ENCODE data around the gene ENOX2. TPM values are rescaled to one million over a fixed set of nuclear protein-coding genes. Genes with fewer than 3 reads are reported as not detected.

Gene ENOX2
- polyA plus RNA-seq, 1 donor (not counting 4 experiments of a cell fraction or from before 2014, with no cell fraction given): 24.5 TPM

- Histone ChIP-seq H3K4me2 (ENCODE audit: control insufficient read depth, extremely low read depth, insufficient read depth, low read depth, low read length) (no peak overlapping the region), H3K27ac (ENCODE audit: control insufficient read depth, insufficient read depth, low read length) (no peak overlapping the region), H3K4me3 (ENCODE audit: control insufficient read depth in 2 of 3, extremely low read depth in 1 of 3, insufficient read depth in 2 of 3, low read depth in 1 of 3, low read length in 3 of 3) (no peak overlapping the region), H3K9ac (ENCODE audit: control insufficient read depth, extremely low read depth, insufficient read depth, low read length) (no peak overlapping the region), H3K9me1 (ENCODE audit: control insufficient read depth, extremely low read depth, insufficient read depth, low read length) (no peaks in the 10 kb centered on the region), H3K27me3 (ENCODE audit: control insufficient read depth, extremely low read depth, insufficient read depth, low read length) (no peaks in the 10 kb centered on the region), H3K4me1 (ENCODE audit: control insufficient read depth, extremely low read depth, insufficient read depth, low read length) (no peaks in the 10 kb centered on the region), H3K9me3 (ENCODE audit: control insufficient read depth, low read depth, low read length) (no peaks in the 10 kb centered on the region), H2AFZ (ENCODE audit: control insufficient read depth, low read length) (no peak overlapping the region), H3K79me2 (ENCODE audit: control insufficient read depth, insufficient read depth, low read length) (no peaks in the 10 kb centered on the region), H4K20me1 (ENCODE audit: control insufficient read depth, extremely low read depth, insufficient read depth, low read length) (no peaks in the 10 kb centered on the region), H3K36me3 (ENCODE audit: control insufficient read depth in 2 of 2, extremely low read depth in 1 of 2, insufficient read depth in 2 of 2, low read length in 2 of 2) (no peaks in the 10 kb centered on the region)
- no peak for DNase-seq (ENCODE audit: low read depth, low spot score)
- no peak for FAIRE-seq
- dilution Hi-C loops (cut with MboI; ENCODE audit: extremely low pct_ligation_motif_present, low sequenced_read_pairs): no loop called here
- no peak for TF ChIP-seq CTCF (optimal IDR thresholded peaks at IDR 0.05 in 1 of 3, IDR thresholded peaks at IDR 0.05 in 1 of 3, conservative IDR thresholded peaks at IDR 0.05 in 1 of 3; ENCODE audit: extremely low read depth in 1 of 3, insufficient read depth in 2 of 3, low read length in 3 of 3)
- TF ChIP-seq EZH2 (IDR thresholded peaks at IDR 0.05; ENCODE audit: low read length): no peak
Measured at GRCh38 chrX:130604882-130605281, 298.1 kb downstream of the ENOX2 start.

- no peak overlapping the region for H3K9ac ChIP-seq (ENCODE audit: control insufficient read depth, extremely low read depth, insufficient read depth, low read length)
- no peaks in the 10 kb centered on the region for H3K4me1 ChIP-seq (ENCODE audit: control insufficient read depth, extremely low read depth, insufficient read depth, low read length)
- no peaks in the 10 kb centered on the region for H3K9me3 ChIP-seq (ENCODE audit: control insufficient read depth, low read depth, low read length)
- H3K9me1 ChIP-seq (ENCODE audit: control insufficient read depth, extremely low read depth, insufficient read depth, low read length): no peaks in the 10 kb centered on the region
- H3K27ac ChIP-seq (ENCODE audit: control insufficient read depth, insufficient read depth, low read length): no peak overlapping the region
- no peaks in the 10 kb centered on the region for H3K36me3 ChIP-seq (ENCODE audit: control insufficient read depth in 2 of 2, extremely low read depth in 1 of 2, insufficient read depth in 2 of 2, low read length in 2 of 2)
- dilution Hi-C loops (cut with MboI; ENCODE audit: extremely low pct_ligation_motif_present, low sequenced_read_pairs): no loop called here
- H3K27me3 ChIP-seq (ENCODE audit: control insufficient read depth, extremely low read depth, insufficient read depth, low read length): no peaks in the 10 kb centered on the region
- no peak for TF ChIP-seq CTCF (optimal IDR thresholded peaks at IDR 0.05 in 1 of 3, IDR thresholded peaks at IDR 0.05 in 1 of 3, conservative IDR thresholded peaks at IDR 0.05 in 1 of 3; ENCODE audit: extremely low read depth in 1 of 3, insufficient read depth in 2 of 3, low read length in 3 of 3)
- TF ChIP-seq EZH2 (IDR thresholded peaks at IDR 0.05; ENCODE audit: low read length): no peak
- no peak overlapping the region for H3K4me3 ChIP-seq (ENCODE audit: control insufficient read depth in 2 of 3, extremely low read depth in 1 of 3, insufficient read depth in 2 of 3, low read depth in 1 of 3, low read length in 3 of 3)
- H2AFZ ChIP-seq (ENCODE audit: control insufficient read depth, low read length): no peak overlapping the region
- no peaks in the 10 kb centered on the region for H4K20me1 ChIP-seq (ENCODE audit: control insufficient read depth, extremely low read depth, insufficient read depth, low read length)
- H3K79me2 ChIP-seq (ENCODE audit: control insufficient read depth, insufficient read depth, low read length): no peaks in the 10 kb centered on the region
- no peak overlapping the region for H3K4me2 ChIP-seq (ENCODE audit: control insufficient read depth, extremely low read depth, insufficient read depth, low read depth, low read length)
- DNase-seq (ENCODE audit: low read depth, low spot score) (no peak), FAIRE-seq (no peak)
Measured at GRCh38 chrX:130594453-130594916, 308.5 kb downstream of the ENOX2 start.
